Mesenchymal stem cell (in vitro differentiated cells and primary cell): ENCODE measurements around the gene RABGAP1L.

Experiments
- DNase-seq: peaks from one replicate; pipeline ENCODE4 v3.0.0-alpha.2; 2013
- H2AFZ ChIP-seq: one replicate; pipeline ENCODE4 v1.6.1; 2013; ENCODE audit warnings: low read depth, mild to moderate bottlenecking, control low read depth, inconsistent platforms, low read length, moderate library complexity
- H2AK5ac ChIP-seq: 2 replicates; pipeline ENCODE4 v1.6.1; 2013; ENCODE audit warnings: low read length, moderate library complexity, mild to moderate bottlenecking, inconsistent platforms; ENCODE audit not compliant: severe bottlenecking
- H2BK120ac ChIP-seq: one replicate; pipeline ENCODE4 v1.6.1; 2013; ENCODE audit warnings: low read depth, mild to moderate bottlenecking, inconsistent platforms, low read length, moderate library complexity
- H2BK12ac ChIP-seq, 2 experiments: one replicate each; pipeline ENCODE4 v1.6.1; 2013; ENCODE audit warnings: inconsistent platforms in 2 of 2, low read length in 2 of 2, mild to moderate bottlenecking in 2 of 2, moderate library complexity in 2 of 2, control low read depth in 1 of 2
- H2BK15ac ChIP-seq: one replicate; pipeline ENCODE4 v1.6.1; 2013; ENCODE audit warnings: mild to moderate bottlenecking, low read depth, inconsistent platforms; ENCODE audit not compliant: poor library complexity, severe bottlenecking
- H2BK5ac ChIP-seq: 2 replicates; pipeline ENCODE4 v1.6.1; 2013; ENCODE audit warnings: low read depth, mild to moderate bottlenecking, low read length, control low read depth, inconsistent platforms; ENCODE audit not compliant: poor library complexity, severe bottlenecking
- H3K14ac ChIP-seq, 2 experiments: one replicate each; pipeline ENCODE4 v1.6.1; 2013; ENCODE audit warnings: inconsistent platforms in 2 of 2, low read length in 2 of 2, control low read depth in 1 of 2, mild to moderate bottlenecking in 1 of 2, moderate library complexity in 1 of 2
- H3K18ac ChIP-seq, 2 experiments: one replicate each; pipeline ENCODE4 v1.6.1; 2013; ENCODE audit warnings: inconsistent platforms in 2 of 2, low read length in 2 of 2, control low read depth in 1 of 2, low read depth in 1 of 2, mild to moderate bottlenecking in 1 of 2
- H3K23ac ChIP-seq, 2 experiments: one replicate each; pipeline ENCODE4 v1.6.1; 2013; ENCODE audit warnings: inconsistent platforms in 2 of 2, low read length in 2 of 2, mild to moderate bottlenecking in 2 of 2, moderate library complexity in 2 of 2, control low read depth in 1 of 2
- H3K27ac ChIP-seq: 2 replicates; pipeline ENCODE4 v1.5.1; 2013; ENCODE audit warnings: mild to moderate bottlenecking, moderate library complexity, low read length, control low read depth, inconsistent platforms; ENCODE audit not compliant: poor library complexity, severe bottlenecking
- H3K27me3 ChIP-seq, 2 experiments: 2 replicates each; pipeline versions ENCODE4 v1.6.1 to v1.7.0; 2013; ENCODE audit warnings: low read length in 2 of 2, mild to moderate bottlenecking in 2 of 2, moderate library complexity in 2 of 2, control low read depth in 1 of 2, inconsistent platforms in 1 of 2; ENCODE audit not compliant: control insufficient read depth in 1 of 2, insufficient read depth in 1 of 2
- H3K36me3 ChIP-seq, 2 experiments: 2 replicates each; pipeline versions ENCODE4 v1.6.1 to v1.7.0; 2013; ENCODE audit warnings: low read length in 2 of 2, control low read depth in 1 of 2, inconsistent platforms in 1 of 2, low read depth in 1 of 2, mild to moderate bottlenecking in 1 of 2; ENCODE audit not compliant: insufficient read depth in 2 of 2, control insufficient read depth in 1 of 2
- H3K4ac ChIP-seq, 2 experiments: one replicate each; pipeline ENCODE4 v1.6.1; 2013; ENCODE audit warnings: inconsistent platforms in 2 of 2, low read length in 2 of 2, mild to moderate bottlenecking in 2 of 2, moderate library complexity in 2 of 2, control low read depth in 1 of 2, low read depth in 1 of 2
- H3K4me1 ChIP-seq: 2 replicates; pipeline ENCODE4 v1.6.1; 2013; ENCODE audit warnings: low read depth, low read length, control low read depth; ENCODE audit not compliant: control insufficient read depth, insufficient read depth
- H3K4me2 ChIP-seq: 2 replicates; pipeline ENCODE4 v1.6.1; 2013; ENCODE audit warnings: low read length, mild to moderate bottlenecking, inconsistent platforms; ENCODE audit not compliant: poor library complexity, severe bottlenecking
- H3K4me3 ChIP-seq, 2 experiments: 2 replicates each; pipeline versions ENCODE4 v1.5.1 to v1.7.0; 2013; ENCODE audit warnings: low read length in 2 of 2, mild to moderate bottlenecking in 2 of 2, control low read depth in 1 of 2, low read depth in 1 of 2; ENCODE audit not compliant: insufficient read depth in 1 of 2
- H3K79me1 ChIP-seq: replicated peaks from 2 replicates; pipeline ENCODE4 v1.6.1; 2013; ENCODE audit warnings: mild to moderate bottlenecking, control low read depth, low read length, inconsistent platforms; ENCODE audit not compliant: poor library complexity, severe bottlenecking
- H3K9ac ChIP-seq: 2 replicates; pipeline ENCODE4 v1.7.0; 2013; ENCODE audit warnings: mild to moderate bottlenecking, low read length, moderate library complexity
- H3K9me3 ChIP-seq: 2 replicates; pipeline ENCODE4 v1.7.0; 2013; ENCODE audit warnings: mild to moderate bottlenecking, low read length; ENCODE audit not compliant: control insufficient read depth
- H4K8ac ChIP-seq: one replicate; pipeline ENCODE4 v1.6.1; 2013; ENCODE audit warnings: inconsistent platforms, mild to moderate bottlenecking, low read length, moderate library complexity
- H4K91ac ChIP-seq: one replicate; pipeline ENCODE4 v1.6.1; 2013; ENCODE audit warnings: mild to moderate bottlenecking, low read length, inconsistent platforms
- WGBS: methylation state at CpG from one replicate; pipeline ENCODE4 v1.1.7; 2013; ENCODE audit warnings: mixed read lengths; 5-methylcytosine and 5-hydroxymethylcytosine counted together

The RABGAP1L gene

DNA sequence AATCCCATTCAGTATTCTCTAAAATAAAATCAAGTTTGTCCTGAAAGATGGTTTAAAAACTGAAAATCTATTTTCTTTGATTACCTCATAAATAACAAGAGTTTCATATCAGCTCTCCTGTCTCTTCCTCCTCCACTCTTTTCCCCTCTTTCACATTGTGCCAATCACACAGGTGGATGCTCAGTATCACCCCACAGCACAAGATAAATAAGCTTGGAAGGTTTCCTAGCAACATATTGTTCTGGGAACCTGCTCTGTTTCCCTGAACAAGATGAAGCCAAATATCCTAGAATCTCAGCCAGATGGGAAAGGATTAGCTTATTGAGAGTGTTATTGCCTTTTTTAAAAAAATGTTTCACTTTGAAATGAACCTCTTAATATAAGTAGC, 794.7 kb downstream of the RABGAP1L start:
- no peak overlapping the region for H3K4ac ChIP-seq
- H2AK5ac ChIP-seq = no peak overlapping the region
- no peak overlapping the region for H2BK15ac ChIP-seq
- H3K9ac ChIP-seq = no peak overlapping the region
- H3K79me1 ChIP-seq = peaks cover 5% of the 10 kb centered on the region
- H3K27me3 ChIP-seq = no peaks in the 10 kb centered on the region
- no peaks in the 10 kb centered on the region for H3K9me3 ChIP-seq
- no peak overlapping the region for H4K91ac ChIP-seq
- H3K18ac ChIP-seq = no peak overlapping the region
- H4K8ac ChIP-seq = no peak overlapping the region
- no peak overlapping the region for H2BK5ac ChIP-seq
- no peak overlapping the region for H2BK12ac ChIP-seq
- no peak overlapping the region for H2AFZ ChIP-seq
- H3K27ac ChIP-seq = no peak overlapping the region
- H3K4me3 ChIP-seq = no peak overlapping the region
- no peak overlapping the region for H2BK120ac ChIP-seq
- H3K14ac ChIP-seq = no peak overlapping the region
- no peaks in the 10 kb centered on the region for H3K4me1 ChIP-seq
- H3K23ac ChIP-seq = no peak overlapping the region
- no peaks in the 10 kb centered on the region for H3K36me3 ChIP-seq
- DNase-seq = no peak
- H3K4me2 ChIP-seq = no peak overlapping the region

DNA sequence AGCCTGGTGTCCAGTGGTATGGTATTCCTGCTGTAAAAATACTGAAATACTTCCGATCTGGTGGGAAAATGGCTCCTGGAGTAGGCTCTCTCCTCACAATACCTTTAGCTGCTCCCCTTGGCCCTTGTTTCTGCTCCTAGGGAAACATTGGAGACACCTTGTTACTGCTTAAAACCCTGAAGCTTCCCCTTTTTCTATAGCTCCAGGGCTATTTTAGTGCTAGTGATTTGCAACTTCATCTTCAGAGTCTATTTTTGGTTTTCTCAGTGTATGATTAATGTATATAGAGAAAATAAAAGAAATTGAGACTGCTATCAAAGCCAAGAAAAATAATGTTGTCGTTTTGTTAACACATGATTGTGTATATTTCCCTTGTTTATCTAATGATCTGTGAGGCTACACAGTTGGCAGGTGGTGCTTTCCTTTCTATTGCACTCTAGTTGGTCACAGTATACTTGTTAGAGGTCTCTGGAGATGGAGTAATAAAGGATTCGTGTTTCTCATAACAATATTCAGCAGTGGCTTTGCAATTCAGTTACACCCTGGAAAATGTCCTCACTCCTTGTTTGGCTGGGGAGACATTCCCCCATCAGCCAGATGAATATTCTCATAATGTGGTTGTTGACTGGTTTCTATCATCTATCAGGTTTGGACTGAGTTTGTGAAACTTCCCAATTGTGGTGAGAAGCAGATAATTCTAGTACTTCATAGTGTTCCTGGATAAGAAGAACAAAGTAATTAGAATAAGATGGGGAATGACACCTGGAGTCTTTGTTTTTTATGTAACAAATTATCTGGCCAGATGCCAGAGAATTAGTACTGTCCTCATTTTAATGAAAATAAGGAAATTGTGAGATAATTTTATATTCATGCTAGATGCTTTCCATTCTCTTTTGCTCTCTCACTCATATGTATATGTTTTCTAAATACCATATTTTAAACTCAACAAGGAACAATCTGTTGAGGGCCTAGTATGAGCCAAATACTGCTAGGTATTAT, 795.6 kb downstream of the RABGAP1L start:
- Histone ChIP-seq H3K27ac (no peak overlapping the region), H4K91ac (no peak overlapping the region), H2AK5ac (no peak overlapping the region), H3K18ac (no peak overlapping the region), H3K4ac (no peak overlapping the region), H3K9me3 (no peaks in the 10 kb centered on the region), H3K14ac (no peak overlapping the region), H3K4me1 (no peaks in the 10 kb centered on the region), H2BK120ac (no peak overlapping the region), H2BK15ac (no peak overlapping the region), H3K9ac (no peak overlapping the region), H2AFZ (no peak overlapping the region), H2BK12ac (no peak overlapping the region), H3K4me3 (no peak overlapping the region), H3K23ac (no peak overlapping the region), H3K27me3 (no peaks in the 10 kb centered on the region), H3K36me3 (no peaks in the 10 kb centered on the region), H2BK5ac (no peak overlapping the region), H3K79me1 (peaks cover 5% of the 10 kb centered on the region), H3K4me2 (no peak overlapping the region), H4K8ac (no peak overlapping the region)
- WGBS = 86% methylated on average over 2 of the region's 3 CpGs
- no peak for DNase-seq

DNA sequence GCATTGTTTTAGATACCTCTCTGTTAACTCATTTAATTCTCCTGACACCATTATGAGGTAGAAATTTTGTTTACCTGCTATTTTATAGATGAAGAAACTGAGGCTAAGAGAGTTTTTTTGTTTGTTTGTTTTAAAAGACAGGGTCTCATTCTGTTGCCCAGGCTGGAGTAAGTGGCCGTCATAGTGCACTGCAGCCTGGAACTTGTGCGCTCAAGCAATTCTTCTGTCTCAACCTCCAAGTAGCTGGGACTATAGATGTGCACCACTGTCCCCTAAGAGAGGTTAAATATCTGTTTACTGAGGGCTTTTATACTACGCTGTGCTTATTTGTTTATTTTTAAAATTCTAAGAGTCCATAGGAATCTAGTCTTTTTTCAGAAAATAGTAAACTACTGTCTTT, 796.8 kb downstream of the RABGAP1L start:
- no peak overlapping the region for H3K9ac ChIP-seq
- no peak for DNase-seq
- no peak overlapping the region for H3K27ac ChIP-seq
- no peak overlapping the region for H3K23ac ChIP-seq
- no peak overlapping the region for H4K91ac ChIP-seq
- no peak overlapping the region for H2AK5ac ChIP-seq
- H3K4ac ChIP-seq = no peak overlapping the region
- H3K18ac ChIP-seq = no peak overlapping the region
- H2BK5ac ChIP-seq = no peak overlapping the region
- H2BK120ac ChIP-seq = no peak overlapping the region
- H2BK15ac ChIP-seq = no peak overlapping the region
- no peak overlapping the region for H2AFZ ChIP-seq
- no peak overlapping the region for H3K4me3 ChIP-seq
- no peak overlapping the region for H3K14ac ChIP-seq
- no peak overlapping the region for H4K8ac ChIP-seq
- H2BK12ac ChIP-seq = no peak overlapping the region
- 71% methylated on average over 1 of the region's 3 CpGs for WGBS
- H3K4me2 ChIP-seq = no peak overlapping the region
- H3K4me1 ChIP-seq = no peaks in the 10 kb centered on the region
- H3K9me3 ChIP-seq = no peaks in the 10 kb centered on the region
- H3K27me3 ChIP-seq = no peaks in the 10 kb centered on the region
- no peaks in the 10 kb centered on the region for H3K36me3 ChIP-seq
- peaks cover 4% of the 10 kb centered on the region for H3K79me1 ChIP-seq

DNA sequence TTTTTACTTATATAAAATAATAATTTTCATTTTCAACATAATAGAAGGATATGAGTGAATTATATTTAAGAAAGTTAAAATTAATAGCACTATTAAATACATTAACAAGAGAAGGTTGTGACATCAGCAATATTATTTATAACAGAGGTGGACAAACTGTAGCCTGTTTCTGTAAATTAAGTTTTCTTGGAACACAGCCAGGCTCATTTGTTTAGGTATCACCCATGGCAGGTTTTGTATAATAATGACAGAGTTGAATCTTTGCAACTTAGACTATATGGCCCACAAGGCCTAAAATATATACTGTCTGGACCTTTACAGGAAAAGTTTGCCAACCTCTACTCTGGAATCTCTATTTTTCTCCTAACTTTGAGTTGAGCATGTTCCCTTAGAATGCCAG, 797.7 kb downstream of the RABGAP1L start:
- Histone ChIP-seq H3K9ac (no peak overlapping the region), H3K4me3 (no peak overlapping the region), H3K18ac (no peak overlapping the region), H2BK12ac (no peak overlapping the region), H2AK5ac (no peak overlapping the region), H3K4ac (no peak overlapping the region), H2BK5ac (no peak overlapping the region), H2BK15ac (no peak overlapping the region), H3K27ac (no peak overlapping the region), H2AFZ (no peak overlapping the region), H3K4me1 (no peaks in the 10 kb centered on the region), H3K14ac (no peak overlapping the region), H3K27me3 (no peaks in the 10 kb centered on the region), H4K91ac (no peak overlapping the region), H2BK120ac (no peak overlapping the region), H3K36me3 (no peaks in the 10 kb centered on the region), H3K4me2 (no peak overlapping the region), H3K9me3 (no peaks in the 10 kb centered on the region), H4K8ac (no peak overlapping the region), H3K23ac (no peak overlapping the region), H3K79me1 (peaks cover 4% of the 10 kb centered on the region)
- no peak for DNase-seq
